DMS53 treated with DMSO at 0.1 percent for 48 hours (cell line): Measurements from ENCODE around the gene PTPRD.

Source experiments
- DNase-seq: peaks from one replicate; lab custom pipeline; 2025; ENCODE audit not compliant: unreplicated experiment; lab: John Stamatoyannopoulos, UW

PTPRD gene

GRCh38 chr9:8628791-8629190 is 1984.0 kb downstream of the PTPRD start:
- DNase-seq, result no peak

DNA sequence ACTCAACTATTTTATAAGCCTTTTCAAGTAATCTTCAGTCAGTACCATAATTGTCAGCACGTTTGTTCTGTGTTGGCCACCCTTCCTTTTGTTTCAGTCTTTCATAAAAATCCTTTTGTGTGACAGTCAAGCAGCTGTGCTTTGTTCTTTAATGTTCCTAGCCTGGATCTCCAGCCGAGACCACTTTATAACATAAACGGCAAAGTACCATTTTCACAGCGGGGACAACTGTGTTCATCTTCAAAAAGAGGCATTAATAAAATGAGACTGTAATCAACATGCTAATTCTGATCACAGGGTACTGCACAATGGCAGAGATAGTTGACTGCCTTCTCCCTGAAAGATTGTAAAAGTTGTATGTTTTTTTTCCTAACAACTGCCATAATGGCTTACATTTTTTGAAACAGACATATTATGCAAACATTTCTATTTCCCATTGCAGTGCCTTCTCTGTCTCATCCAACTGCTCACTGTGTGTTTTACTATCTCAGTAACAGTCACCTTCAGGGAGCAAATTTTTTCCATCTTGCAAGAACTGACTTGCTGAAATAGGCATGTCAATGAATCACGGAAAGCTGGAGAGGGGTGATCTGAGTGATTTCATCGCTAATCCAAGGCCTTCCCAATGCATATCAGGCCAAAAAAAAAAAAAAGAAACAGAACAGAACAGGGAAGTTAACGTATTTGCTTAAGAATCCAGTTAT is 1984.7 kb downstream of the PTPRD start:
- no peak for DNase-seq

GRCh38 chr9:8622871-8623270 is 1989.9 kb downstream of the PTPRD start:
- DNase-seq, result no peak

DNA sequence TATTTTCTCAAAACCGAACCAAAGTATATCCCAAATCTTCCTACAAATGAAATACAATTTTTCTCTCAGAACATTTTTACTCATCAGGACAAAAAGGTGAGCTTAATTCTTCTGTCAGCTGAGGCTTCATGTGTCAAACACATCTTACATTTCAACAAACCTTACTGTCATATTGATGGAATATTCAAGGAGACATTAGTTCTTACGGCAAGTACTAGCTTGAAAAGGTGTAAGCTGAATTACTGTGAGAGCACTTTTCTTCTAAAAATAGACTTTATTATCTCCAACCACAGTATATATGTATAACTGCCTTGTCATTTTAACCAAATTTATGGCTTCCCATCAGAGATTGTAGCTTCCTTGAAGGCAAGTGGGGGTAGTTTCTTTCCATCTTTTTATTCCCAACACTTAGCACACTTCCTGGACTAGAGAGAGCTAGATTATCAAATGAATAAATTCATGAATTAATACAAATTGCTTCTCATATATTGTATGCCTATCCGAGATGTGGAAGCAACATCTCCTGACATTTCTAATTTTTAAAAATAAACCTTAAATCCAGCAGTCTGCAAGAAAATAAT is 1990.5 kb downstream of the PTPRD start:
- DNase-seq, result no peak

DNA sequence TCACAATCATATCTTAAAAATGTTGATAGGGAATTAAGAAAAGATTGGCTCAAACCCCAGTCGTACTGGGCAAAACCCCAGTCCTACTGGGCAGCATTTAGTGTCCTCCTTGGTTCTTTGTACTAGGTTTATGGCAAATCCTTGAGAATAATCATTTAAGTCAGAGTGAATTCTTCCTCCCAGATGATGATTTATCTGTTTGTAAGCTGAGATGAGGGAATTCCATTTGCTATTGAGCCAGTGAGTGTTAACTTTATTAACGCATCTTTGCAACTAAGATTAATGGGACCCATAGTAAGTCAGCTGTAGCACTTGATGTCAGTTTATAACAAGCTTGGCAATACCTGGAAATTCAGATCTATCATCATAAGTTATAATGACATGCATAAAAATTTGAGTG is 1991.4 kb downstream of the PTPRD start:
- no peak for DNase-seq

DNA sequence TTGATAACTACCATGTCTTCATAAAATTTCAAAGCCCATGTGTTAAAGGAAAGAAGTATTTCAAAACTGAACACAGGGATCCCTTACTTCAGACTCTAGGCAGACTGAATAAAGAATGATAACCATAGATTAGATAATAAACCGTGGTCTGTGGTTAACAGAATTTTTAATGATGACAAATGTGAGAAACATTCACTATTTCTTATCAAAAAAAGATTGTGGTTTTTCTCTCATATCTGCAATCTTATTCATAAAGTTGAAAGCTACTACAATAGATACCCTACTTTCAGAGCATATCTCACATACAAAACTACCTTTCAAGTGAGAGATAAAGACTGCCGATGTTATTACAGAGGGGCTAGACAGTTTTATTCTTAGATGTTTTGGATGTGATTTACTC is 1996.4 kb downstream of the PTPRD start:
- no peak for DNase-seq

- DNase-seq, result no peak
These were observed 1997.8 kb downstream of the PTPRD start for GRCh38 chr9:8614926-8615440.

DNA sequence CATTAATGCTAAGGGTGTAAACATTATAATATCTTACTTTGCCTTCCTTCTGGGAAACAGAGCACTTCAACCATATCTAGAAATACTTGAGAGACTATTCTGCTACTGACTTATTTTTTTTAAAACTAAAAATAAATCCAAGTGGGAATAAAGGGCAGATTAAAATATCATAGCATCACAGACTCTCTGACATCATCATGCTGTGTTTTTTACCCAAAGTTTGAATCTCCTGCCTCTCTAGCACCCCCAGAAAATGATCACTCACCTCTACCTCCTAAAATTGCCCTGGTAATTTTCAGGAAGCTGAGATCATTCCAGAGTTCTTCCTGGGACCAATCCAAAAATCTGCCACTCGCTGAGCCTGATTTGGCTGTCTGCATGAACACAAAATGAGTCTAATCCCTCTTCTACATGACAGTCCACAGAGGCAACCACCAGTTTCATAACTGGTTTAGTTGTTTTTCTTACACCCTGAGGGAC is 1999.4 kb downstream of the PTPRD start:
- no peak for DNase-seq

DNA sequence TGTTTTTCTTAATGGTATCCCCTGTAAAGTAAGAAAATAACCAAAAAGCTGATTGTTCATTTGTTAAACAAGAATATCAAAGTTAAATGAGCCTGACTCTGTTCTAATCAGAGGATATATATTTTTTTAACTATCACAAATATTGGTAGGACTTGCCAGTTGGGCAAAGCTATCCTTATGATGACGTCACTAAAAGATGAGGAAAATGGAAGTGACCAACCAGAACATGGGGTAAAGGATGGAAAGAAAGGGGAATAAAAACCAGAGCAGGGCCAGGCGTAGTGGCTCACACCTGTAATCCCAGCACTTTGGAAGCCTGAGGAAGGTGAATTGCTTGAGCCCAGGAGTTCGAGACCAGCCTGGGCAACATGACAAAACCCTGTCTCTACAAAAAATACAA is 2001.6 kb downstream of the PTPRD start:
- DNase-seq, result no peak

- DNase-seq, result no peak
These were observed 2002.5 kb downstream of the PTPRD start for GRCh38 chr9:8610256-8610655.

GRCh38 chr9:8605096-8605495 is 2007.7 kb downstream of the PTPRD start:
- DNase-seq, result no peak

- no peak for DNase-seq
These were observed 2008.6 kb downstream of the PTPRD start for GRCh38 chr9:8604201-8604600.

DNA sequence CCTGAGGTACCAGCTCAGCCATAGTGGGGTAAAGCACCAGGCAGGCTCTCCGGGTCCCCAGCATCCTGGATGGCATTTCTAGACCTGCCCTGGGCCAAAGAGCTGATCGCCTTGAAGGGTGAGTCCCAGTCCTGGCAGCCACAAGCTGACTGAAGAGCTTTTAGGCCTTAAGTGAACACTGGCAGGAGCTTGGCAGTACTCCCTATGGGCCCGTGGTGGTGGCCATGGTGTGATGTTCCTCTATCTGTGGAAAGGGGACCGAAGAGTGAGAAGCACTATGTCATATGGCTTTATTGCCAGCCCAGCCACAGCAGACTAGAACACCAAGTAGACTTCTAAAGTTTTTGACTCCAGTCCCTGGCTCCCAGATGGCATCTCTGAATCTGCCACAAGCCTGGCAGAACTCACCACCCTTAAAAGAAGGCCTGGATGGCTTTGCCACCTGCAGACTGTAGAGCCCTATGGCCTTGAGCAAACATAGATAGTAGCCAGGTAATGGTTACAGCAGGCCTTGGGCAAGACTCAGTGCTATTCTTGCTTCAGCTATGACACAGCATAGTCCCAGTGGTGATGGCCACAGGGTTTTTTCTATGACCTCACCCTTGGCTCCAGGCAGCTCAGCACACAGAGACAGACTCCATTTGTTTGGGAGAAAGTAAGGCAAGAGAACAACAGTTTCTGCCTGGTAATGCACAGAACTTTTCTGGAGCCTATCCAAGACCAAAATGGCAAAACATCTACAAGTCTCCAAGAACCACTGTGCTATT is 2011.7 kb downstream of the PTPRD start:
- no peak for DNase-seq

- DNase-seq, result no peak
These were observed 2012.9 kb downstream of the PTPRD start for GRCh38 chr9:8599937-8600336.

GRCh38 chr9:8589476-8589875 is 2023.3 kb downstream of the PTPRD start:
- no peak for DNase-seq

GRCh38 chr9:8585036-8585435 is 2027.8 kb downstream of the PTPRD start:
- no peak for DNase-seq

DNA sequence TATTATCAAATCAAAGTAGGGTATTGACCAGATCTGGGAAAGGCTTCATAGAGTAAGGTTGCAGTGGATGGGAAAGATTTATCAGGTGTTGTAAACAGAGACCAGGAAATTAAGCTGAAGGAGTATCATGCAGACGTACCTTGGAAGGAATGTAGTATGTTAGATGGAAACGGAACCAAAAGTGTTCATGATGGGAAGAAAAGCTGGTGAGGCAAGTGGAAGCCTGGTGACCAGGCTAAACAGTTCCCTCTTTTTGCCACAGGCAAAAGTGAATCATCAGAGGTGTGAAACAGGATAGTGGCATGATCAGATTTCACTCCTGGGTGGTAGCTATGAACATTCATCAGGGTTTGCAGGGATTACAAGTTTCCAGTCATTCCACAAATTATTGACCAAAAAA is 2033.1 kb downstream of the PTPRD start:
- DNase-seq, result no peak

GRCh38 chr9:8576741-8577140 is 2036.1 kb downstream of the PTPRD start:
- DNase-seq, result no peak

- DNase-seq, result no peak
These were observed 2038.0 kb downstream of the PTPRD start for GRCh38 chr9:8574846-8575245.

DNA sequence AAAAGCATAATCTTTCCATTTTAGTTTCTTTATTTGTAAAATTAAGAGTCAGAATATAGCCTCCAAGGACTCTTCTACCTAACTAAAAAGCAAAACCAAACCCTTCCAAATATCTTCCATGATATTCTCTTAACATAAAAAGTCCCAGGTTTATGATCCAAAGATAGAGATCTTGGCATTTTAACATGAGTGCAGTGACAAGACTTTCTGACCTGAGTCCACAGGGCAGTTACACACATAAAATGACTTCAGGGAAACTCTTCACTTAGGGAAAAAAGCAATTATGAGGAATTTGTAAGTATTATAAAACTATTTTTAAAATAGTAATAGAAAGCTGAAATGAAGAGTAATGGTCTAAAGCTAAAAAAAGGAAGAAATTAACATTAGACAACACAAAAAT is 2040.6 kb downstream of the PTPRD start:
- no peak for DNase-seq

DNA sequence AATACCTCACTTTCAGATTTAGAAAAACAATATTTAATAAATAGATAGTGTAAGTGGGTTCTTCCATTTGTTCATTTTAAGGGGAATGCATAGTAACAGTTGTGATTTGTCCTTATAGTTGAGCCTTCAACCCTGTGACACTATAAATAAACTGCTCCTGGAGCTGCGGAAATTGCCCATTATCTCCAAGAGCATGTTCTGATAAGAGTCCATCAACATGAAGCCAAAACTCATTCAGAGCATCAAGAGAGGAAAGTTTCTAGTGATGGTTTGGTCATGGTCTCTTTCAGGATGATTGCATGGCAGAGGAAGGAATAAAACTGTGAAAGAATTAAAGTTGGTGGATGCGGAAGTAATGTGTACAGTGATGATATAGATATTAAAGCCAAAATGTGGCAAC is 2041.2 kb downstream of the PTPRD start:
- DNase-seq, result no peak

DNA sequence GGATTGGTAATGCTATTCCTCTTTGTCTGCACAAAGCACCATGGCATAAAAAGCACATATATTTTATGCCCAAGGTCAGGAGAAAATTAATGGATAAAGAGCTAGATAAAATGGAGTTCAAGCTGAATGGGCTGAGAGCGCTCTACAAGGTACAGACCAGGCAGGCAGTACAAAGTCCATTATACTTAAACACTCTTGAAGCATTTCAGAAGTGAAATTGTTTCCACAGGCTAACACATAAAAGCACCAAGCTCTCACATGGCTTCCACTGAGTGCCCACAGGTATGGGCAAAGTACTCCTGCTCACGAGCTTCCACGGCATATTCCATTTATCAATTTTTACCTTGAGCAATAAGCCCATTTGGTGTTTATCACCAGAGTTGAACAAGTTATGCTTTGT is 2042.0 kb downstream of the PTPRD start:
- no peak for DNase-seq
